COLO668 (cell line): ENCODE measurements around the gene MYH15.

Source experiments
- DNase-seq: peaks from one replicate; lab custom pipeline; 2025; ENCODE audit not compliant: unreplicated experiment; lab: John Stamatoyannopoulos, UW

Gene MYH15

DNA sequence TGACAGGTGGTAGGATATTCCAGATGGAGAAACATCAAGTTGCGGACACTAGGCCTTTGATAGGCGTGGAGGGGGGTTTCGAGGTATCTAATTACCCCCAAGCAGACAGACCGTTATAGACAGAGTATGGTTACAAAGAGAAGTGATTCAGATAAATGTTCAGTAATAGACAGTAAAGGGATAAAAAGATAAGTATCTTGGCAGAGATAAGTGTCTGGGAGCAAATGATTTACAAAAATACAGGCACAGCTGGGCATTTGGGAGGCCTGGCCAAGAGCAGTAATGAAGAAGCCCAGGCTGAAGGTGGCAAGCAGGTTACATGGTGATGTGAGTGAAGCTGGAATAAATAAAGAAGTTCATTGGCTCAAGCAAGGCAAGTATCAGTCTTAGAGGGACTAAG, 659 bp upstream of the MYH15 start:
- DNase-seq: no peak

GRCh38 chr3:108509871-108510270, 525 bp downstream of the MYH15 start:
- no peak for DNase-seq

DNA sequence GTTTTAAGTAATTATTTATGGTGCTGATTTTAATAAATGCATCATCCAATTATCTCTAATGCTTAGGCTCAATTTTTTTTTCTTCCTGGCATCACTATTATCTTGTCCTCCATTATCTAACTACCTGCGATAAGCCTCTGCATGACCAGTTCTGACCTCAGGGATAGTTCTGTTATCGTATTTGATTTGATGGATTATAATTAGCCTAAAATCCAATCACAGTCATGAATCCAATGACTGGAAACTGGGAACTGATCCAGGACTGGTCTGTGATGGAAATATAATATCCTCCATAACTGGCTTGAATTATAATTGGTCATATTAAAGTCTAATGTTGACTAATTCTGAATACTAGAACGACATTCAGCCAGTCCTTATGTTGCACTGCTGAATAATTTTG, 1.1 kb downstream of the MYH15 start:
- DNase-seq: no peak

- no peak for DNase-seq
These were observed 2.5 kb downstream of the MYH15 start for GRCh38 chr3:108507902-108508301.

DNA sequence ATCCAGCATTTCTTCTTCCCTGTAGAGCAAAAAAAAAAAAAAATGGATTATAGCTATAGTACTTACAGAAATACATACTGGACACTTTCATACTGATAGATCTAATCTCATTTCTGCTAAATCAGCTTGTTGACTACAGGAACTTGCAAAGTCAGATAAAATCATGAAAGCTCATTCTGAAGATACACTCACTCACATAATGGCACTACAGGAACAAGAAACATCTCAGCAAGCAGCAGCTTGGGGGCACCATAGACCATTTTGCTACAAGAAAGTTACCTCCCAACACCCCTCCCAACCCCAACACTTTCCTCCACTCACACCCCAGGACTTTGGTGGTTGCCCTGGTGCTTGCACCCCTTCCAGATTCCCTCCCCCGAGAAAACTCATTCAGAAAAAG, 4.6 kb downstream of the MYH15 start:
- DNase-seq: no peak

- DNase-seq: no peak
These were observed 6.7 kb downstream of the MYH15 start for GRCh38 chr3:108503722-108504121.

DNA sequence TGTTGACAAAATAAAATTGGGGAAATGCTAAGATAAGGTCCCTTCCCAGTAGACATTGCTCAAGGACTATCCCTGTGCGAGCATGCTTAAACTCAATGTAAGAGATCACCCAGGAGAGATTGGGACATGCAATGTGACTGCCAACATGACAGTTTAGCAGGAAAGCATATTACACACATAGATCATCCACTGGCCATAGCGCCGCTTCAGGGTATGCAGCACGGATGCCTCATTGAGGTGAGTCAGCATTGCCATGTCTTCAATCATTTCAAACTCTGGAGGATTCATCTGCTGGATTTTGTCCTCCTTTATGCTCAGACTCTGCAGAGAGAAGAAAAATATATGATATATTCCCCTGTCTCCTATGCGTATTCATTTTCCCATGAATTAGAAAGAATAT, 8.9 kb downstream of the MYH15 start:
- DNase-seq: no peak

- DNase-seq: no peak
These were observed 9.7 kb downstream of the MYH15 start for GRCh38 chr3:108500728-108501127.

GRCh38 chr3:108497271-108497670, 13.1 kb downstream of the MYH15 start:
- DNase-seq: no peak

- no peak for DNase-seq
These were observed 14.7 kb downstream of the MYH15 start for GRCh38 chr3:108495717-108496116.

DNA sequence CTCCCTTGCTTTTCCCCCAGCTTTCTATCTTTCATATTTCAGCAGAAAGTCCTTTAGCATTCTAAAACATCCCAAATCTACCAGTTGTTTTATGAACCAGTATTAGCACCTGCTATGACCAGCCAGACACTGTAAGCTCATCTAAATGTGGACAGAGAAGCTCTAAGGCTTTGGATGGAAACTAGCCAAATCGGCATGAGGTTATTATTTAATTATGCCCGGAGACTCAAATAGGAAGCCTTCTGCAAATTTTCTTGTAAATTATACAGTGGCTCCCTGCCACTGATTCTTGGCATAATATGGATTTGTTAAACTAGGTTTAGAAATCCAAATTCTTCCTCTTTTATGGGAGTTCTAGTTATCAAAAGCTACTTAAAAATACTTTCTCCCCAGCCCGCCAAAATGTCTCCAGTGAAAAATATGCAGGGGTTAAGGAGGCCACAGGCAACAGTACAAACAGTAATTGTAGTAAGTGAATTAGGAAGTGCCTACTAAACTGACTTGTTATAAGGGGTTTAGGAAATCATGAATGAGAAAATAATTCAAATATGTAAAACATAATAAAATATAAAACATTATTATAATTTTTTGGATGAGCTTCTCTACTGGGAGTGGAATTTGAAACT, 15.4 kb downstream of the MYH15 start:
- DNase-seq: no peak

- peak; percentile 1 for DNase-seq
These were observed 16.5 kb downstream of the MYH15 start for GRCh38 chr3:108493862-108494261.

DNA sequence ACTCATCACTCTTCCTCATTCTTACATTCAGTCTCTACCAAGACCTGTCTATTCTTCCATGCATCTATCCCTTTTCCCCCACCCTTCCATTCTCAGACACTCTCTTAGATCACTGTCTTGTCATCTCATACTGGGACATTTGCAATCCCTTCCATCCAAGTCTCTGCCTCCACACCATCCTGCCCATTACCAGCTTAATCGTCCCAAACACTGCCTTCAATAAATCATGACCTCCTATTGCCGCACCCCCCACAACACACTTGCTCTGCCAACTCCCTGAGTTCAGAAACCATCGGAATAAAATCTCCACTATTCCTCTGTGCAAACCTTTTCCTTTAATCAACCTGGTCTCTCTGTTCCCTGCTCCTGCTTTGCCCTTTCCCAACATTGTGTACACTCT, 18.9 kb downstream of the MYH15 start:
- DNase-seq: no peak

- peak; percentile 9 for DNase-seq
These were observed 20.6 kb downstream of the MYH15 start for GRCh38 chr3:108489776-108490175.

DNA sequence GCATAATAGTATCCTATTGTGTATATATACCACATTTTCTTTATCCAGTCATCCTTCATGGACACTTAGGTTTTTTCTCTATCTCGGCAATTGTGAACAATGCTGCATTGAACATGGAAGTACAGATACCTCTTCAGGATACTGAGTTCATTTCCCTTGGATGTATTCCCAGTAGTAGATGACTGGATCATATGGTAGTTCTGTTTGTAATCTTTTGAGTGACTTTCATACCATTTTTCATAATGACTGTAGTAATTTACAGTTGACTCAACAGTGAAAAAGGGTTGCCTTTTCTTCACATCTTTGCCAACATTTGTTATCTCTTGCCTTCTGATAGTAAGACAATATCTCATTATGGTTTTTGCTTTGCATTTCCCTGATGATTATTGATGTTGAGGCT, 21.8 kb downstream of the MYH15 start:
- no peak for DNase-seq

- DNase-seq: no peak
These were observed 23.0 kb downstream of the MYH15 start for GRCh38 chr3:108487439-108487838.

DNA sequence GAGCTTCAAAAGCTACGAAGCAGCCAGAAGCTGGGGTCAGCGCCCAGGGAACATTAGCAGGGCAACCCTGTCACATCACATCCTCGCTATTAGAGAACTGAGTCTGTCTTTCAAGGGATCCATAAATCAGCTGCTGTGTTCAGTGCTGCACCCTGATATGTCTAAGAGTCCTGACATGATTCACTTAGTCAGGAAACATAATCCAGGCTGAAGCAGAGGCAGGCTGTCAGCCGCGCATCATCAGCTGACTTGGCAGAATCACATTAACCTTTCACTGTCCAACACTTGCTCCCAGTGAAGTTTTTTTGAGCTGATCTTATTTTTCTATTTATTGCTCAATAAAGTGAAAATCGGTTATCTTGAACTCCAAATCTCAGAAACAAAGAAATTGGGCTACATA, 23.5 kb downstream of the MYH15 start:
- no peak for DNase-seq

DNA sequence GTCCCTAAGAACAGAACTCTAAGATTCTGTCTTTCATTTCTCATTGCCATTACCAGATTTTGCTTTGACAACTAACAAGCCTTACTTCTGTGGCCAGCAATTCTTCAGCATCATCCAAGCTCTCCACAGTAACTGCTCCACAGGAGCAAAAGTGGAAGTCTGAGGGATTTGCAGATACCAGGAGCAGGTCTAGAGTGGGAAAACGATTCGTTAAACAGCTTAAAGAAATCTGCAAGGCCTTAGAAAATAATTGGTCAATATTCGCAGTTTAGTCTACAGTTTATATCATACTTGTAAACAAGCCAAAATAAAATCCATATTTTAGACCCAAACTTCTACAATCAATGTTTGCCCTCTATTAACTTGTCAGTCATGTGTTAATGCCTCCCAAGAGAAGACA, 24.1 kb downstream of the MYH15 start:
- DNase-seq: no peak

DNA sequence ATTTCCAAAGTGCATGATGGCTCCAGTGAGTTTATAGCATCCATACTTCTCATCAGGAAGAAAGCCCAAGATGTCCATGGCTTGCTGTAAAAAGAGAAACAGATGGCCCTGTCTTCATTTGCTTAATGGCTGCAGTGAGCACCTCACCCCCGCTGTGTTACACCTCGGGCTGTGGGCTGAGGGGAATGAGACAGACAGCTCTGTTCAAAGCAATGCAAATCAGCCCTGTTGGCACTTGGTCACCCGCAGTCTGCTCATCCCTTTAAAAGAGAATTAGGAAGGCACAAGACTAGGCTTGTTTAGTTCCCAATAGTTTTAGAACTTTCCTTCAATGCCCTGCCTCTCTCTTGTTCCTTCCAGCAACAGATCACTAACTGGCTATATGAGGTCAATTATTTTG, 25.2 kb downstream of the MYH15 start:
- no peak for DNase-seq

GRCh38 chr3:108479224-108479623, 31.2 kb downstream of the MYH15 start:
- no peak for DNase-seq

- DNase-seq: peak; percentile 30
These were observed 32.8 kb downstream of the MYH15 start for GRCh38 chr3:108477511-108478147.

DNA sequence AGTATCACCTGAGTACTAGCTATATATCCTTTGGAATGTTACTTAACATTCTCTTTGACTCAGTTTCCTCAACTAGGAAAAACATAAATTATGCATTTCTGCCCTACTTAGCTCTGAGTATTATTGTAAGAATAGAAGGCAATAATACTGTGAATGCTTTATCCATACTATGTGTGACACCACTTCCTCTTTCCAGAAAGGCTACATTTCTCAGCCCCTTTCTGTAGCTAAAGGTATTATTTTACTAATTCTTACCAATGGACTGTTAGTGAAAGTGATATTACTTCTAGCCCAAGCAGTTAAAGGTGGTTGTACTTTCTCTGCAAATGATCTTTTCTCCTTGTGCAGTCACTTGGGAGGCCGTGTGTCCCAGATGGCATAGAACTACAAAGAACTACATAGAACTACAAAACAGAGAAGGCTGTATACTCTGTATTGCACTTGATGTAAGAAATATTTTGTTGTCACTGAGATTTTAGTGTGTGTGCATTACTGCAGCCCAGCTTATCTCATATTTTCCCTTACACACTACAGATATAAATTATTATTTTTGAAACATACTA, 35.1 kb downstream of the MYH15 start:
- DNase-seq: no peak

GRCh38 chr3:108474581-108474980, 35.8 kb downstream of the MYH15 start:
- no peak for DNase-seq
